ENCODE results near the gene RAPGEF5.
"Not testable (repeated sequence)": the region's sequence is repeated elsewhere in the genome, so short reads cannot be mapped to it uniquely, and the experiment has no call there.

DNA sequence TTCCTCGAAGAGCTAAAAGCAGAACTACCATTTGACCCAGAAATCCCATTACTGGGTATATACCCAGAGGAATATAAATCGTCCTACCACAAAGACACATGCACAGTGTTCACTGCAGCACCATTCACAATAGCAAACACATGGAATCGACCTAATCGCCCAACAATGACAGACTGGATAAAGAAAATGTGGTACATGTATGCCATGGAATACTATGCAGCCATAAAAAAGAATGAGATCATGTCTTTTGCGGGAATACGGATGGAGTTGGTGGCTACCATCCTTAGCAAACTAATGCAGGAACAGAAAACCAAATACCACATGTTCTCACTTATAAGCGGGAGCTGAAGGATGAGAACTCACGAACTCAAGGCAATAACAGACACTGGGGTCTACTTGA is 276.7 kb downstream of the RAPGEF5 start:
- not testable (repeated sequence) for TF ChIP-seq EZH2 (IDR thresholded peaks at IDR 0.05); POLR2AphosphoS5 (IDR thresholded peaks at IDR 0.05; ENCODE audit: borderline replicate concordance, low read depth, low read length)
